GM10266 (cell line): ENCODE measurements around the gene UNC13B.

Source experiments
- DNase-seq: peaks from one replicate; pipeline ENCODE4 v3.0.0; 2012; ENCODE audit errors: extremely low spot score
- TF ChIP-seq, protein P1 (sequence below): IDR thresholded peaks from 2 replicates; pipeline ENCODE4 v1.5.1; 2012; ENCODE audit warnings: mild to moderate bottlenecking, low read depth; ENCODE audit not compliant: control insufficient read depth, insufficient read depth; ENCODE audit errors: missing control alignments

UNC13B gene

GRCh38 chr9:35436933-35437332, 275.1 kb downstream of the UNC13B start:
- TF ChIP-seq, protein P1, sequence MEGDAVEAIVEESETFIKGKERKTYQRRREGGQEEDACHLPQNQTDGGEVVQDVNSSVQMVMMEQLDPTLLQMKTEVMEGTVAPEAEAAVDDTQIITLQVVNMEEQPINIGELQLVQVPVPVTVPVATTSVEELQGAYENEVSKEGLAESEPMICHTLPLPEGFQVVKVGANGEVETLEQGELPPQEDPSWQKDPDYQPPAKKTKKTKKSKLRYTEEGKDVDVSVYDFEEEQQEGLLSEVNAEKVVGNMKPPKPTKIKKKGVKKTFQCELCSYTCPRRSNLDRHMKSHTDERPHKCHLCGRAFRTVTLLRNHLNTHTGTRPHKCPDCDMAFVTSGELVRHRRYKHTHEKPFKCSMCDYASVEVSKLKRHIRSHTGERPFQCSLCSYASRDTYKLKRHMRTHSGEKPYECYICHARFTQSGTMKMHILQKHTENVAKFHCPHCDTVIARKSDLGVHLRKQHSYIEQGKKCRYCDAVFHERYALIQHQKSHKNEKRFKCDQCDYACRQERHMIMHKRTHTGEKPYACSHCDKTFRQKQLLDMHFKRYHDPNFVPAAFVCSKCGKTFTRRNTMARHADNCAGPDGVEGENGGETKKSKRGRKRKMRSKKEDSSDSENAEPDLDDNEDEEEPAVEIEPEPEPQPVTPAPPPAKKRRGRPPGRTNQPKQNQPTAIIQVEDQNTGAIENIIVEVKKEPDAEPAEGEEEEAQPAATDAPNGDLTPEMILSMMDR: no peak
- DNase-seq: no peak

DNA sequence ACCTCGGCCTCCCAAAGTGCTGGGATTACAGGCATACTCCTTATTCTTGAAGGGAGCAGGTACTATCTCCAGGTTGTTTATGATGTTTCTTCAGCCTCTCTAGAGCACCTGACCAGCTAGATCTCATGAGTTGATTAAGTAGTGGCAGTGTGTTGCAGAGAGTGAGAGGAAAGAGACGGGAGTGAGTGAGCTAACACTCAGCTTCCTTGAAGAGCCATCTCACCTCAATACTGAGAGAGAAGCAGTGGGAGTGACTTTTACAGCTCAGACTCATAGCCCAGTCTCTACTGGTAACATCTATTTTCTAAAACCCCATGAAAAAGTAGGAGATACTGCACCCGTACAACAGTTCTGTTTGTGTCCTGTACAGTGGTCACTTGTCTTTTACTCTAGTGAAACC, 284.2 kb downstream of the UNC13B start:
- no peak for DNase-seq
- TF ChIP-seq, protein P1: no peak

DNA sequence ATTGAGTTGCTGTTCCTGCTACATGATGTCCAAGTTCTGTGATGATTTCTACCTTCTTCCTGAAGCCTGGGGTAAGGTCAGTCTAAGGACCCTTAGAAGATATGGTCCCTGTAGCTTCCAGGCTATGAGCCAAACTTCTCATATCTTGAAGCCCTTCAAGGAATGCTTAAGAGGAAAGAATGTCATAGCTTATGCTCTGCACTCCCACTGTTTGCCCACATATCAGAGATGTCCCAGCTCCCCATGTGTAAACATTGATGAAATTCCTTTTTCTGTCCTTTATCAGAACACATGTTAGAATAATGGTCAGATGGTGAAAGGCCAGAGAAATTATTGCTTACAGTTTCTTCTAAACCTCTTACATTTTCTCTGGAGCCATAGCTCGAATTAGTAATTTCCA, 286.7 kb downstream of the UNC13B start:
- TF ChIP-seq, protein P1: no peak
- DNase-seq: no peak

DNA sequence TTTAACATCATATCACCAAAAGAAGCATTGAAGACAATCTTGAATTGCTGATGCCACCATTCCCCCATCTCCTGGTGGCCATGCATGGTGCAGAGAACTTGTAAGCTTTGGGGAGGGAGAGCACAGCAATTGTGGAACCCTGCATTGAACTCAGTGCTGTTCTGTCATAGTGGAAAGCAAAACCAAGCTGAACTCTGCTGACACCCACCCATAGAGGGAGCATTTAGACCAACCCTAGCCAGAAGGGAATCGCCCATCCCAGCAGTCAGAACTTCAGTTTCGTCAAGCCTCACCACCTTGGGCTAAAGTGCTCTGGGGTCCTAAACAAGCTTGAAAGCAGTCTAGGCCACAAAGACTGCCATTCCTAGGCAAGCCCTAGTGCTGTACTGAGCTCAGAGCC, 290.7 kb downstream of the UNC13B start:
- DNase-seq: no peak
- TF ChIP-seq, protein P1: no peak

- TF ChIP-seq, protein P1: no peak
- DNase-seq: no peak
Measured at GRCh38 chr9:35453786-35454185, 292.0 kb downstream of the UNC13B start.
